ENCODE measurements around the gene PHRF1.

DNA sequence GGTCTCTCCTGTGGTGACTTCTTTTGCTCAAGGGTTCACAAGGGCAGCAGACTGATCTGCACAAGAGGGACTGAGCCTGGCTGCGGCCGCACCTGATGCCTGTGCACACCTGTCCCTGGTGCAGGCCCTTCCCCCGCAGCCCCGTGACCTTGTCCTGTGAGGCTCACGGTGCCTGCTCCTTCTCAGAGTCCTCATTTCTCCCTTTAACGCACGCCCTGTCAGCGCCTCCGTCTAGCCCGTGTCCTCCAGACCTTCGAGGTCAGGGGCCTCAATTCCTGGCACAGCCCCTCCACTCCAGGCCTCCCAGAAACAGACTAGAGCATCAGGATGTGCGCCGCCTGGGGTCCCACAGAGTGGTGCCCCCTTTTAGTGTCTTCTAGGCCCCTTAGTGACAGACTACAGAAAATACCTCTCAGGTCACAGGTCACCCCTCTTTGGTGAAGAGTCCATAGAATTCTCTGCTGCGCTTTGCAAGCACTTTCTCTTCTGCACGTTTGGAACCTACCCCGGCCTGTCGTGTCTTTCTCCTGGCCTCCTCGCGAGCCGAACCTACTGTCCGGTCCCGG lies 59.8 kb downstream of the PHRF1 start:
- TF ChIP-seq EZH2 (IDR thresholded peaks at IDR 0.05; ENCODE audit: borderline replicate concordance) (no peak), EZH2phosphoT487 (IDR thresholded peaks at IDR 0.05; ENCODE audit: low read depth, severe bottlenecking, unreplicated experiment) (no peak)
- TF ChIP-seq, protein P1, sequence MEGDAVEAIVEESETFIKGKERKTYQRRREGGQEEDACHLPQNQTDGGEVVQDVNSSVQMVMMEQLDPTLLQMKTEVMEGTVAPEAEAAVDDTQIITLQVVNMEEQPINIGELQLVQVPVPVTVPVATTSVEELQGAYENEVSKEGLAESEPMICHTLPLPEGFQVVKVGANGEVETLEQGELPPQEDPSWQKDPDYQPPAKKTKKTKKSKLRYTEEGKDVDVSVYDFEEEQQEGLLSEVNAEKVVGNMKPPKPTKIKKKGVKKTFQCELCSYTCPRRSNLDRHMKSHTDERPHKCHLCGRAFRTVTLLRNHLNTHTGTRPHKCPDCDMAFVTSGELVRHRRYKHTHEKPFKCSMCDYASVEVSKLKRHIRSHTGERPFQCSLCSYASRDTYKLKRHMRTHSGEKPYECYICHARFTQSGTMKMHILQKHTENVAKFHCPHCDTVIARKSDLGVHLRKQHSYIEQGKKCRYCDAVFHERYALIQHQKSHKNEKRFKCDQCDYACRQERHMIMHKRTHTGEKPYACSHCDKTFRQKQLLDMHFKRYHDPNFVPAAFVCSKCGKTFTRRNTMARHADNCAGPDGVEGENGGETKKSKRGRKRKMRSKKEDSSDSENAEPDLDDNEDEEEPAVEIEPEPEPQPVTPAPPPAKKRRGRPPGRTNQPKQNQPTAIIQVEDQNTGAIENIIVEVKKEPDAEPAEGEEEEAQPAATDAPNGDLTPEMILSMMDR (IDR thresholded peaks at IDR 0.05; ENCODE audit: poor library complexity), result no peak

Measured in hepatocyte (in vitro differentiated cells).